HepG2 (cell line): ENCODE results near the gene RPS19. TPM values are rescaled to one million over a fixed set of nuclear protein-coding genes. Genes with fewer than 3 reads are reported as not detected.

ENCODE experiments used
- AFF4 ChIP-seq: sonication (generic); formaldehyde crosslinking; IDR thresholded peaks from 2 replicates; pipeline ENCODE4 v1.4.0; 2020; ENCODE audit warnings: missing genetic modification reagents
- CHD4 ChIP-seq: fragments of 200-600 bp; sonication (generic); IDR thresholded peaks from 2 replicates; pipeline ENCODE4 v1.7.0; 2017; ENCODE audit warnings: mild to moderate bottlenecking, low read length, borderline replicate concordance
- GTF2F1 ChIP-seq: fragments of 150-350 bp; IDR thresholded peaks from 2 replicates; pipeline ENCODE4 v1.6.1; 2014; ENCODE audit warnings: low read length
- HOXA9 ChIP-seq: sonication (generic); formaldehyde crosslinking; IDR thresholded peaks from 2 replicates; pipeline ENCODE4 v1.8.1; 2022; ENCODE audit warnings: missing genetic modification reagents, mild to moderate bottlenecking, moderate library complexity, borderline replicate concordance
- MAX ChIP-seq: IDR thresholded peaks from 2 replicates; pipeline ENCODE4 v1.6.1; 2012; ENCODE audit warnings: inconsistent platforms
- MEIS2 ChIP-seq: sonication (generic); formaldehyde crosslinking; IDR thresholded peaks from 2 replicates; pipeline ENCODE4 v1.9.0; 2021; ENCODE audit warnings: mild to moderate bottlenecking, missing genetic modification reagents
- PREB ChIP-seq: sonication (generic); formaldehyde crosslinking; IDR thresholded peaks from 2 replicates; pipeline ENCODE4 v1.4.0; 2020; ENCODE audit warnings: missing genetic modification reagents
- RBFOX2 ChIP-seq: fragments of 200-400 bp; formaldehyde crosslinking; IDR thresholded peaks from 2 replicates; pipeline ENCODE4 v1.6.1; 2017; ENCODE audit warnings: low read depth, mild to moderate bottlenecking, low read length
- RORA ChIP-seq: sonication (generic); formaldehyde crosslinking; IDR thresholded peaks from 2 replicates; pipeline ENCODE4 v1.5.0; 2020; ENCODE audit warnings: mild to moderate bottlenecking, missing genetic modification reagents, moderate library complexity
- ZBTB14 ChIP-seq: sonication (generic); formaldehyde crosslinking; IDR thresholded peaks from 2 replicates; pipeline ENCODE4 v1.4.0; 2020; ENCODE audit warnings: missing genetic modification reagents
- ZBTB26 ChIP-seq: IDR thresholded peaks from 2 replicates; pipeline ENCODE4 v1.6.1; 2016; ENCODE audit warnings: missing compliant biosample characterization, missing genetic modification reagents, borderline replicate concordance
- ZIK1 ChIP-seq: sonication (generic); formaldehyde crosslinking; IDR thresholded peaks from 2 replicates; pipeline ENCODE4 v1.5.0; 2020; ENCODE audit warnings: mild to moderate bottlenecking, low read depth, missing genetic modification reagents, borderline replicate concordance
- ZNF136 ChIP-seq: sonication (generic); formaldehyde crosslinking; IDR thresholded peaks from 2 replicates; pipeline ENCODE4 v1.8.1; 2022; ENCODE audit warnings: low read depth, mild to moderate bottlenecking, moderate library complexity, missing genetic modification reagents
- ZNF275 ChIP-seq: sonication (generic); formaldehyde crosslinking; IDR thresholded peaks from 2 replicates; pipeline ENCODE4 v1.8.0; 2022; ENCODE audit warnings: missing genetic modification reagents, mild to moderate bottlenecking, inconsistent platforms, borderline replicate concordance
- ZSCAN22 ChIP-seq: sonication (generic); formaldehyde crosslinking; IDR thresholded peaks from 2 replicates; pipeline ENCODE4 v1.4.0; 2020; ENCODE audit warnings: mild to moderate bottlenecking, missing genetic modification reagents
- ZUFSP ChIP-seq: sonication (generic); formaldehyde crosslinking; IDR thresholded peaks from 2 replicates; pipeline ENCODE4 v1.9.0; 2021; ENCODE audit warnings: missing genetic modification reagents, mild to moderate bottlenecking, borderline replicate concordance
- polyA plus RNA-seq, 8 experiments: library from polyadenylated mRNA; depleted of rRNA in 3 of 8; stranded (reverse) in 7 of 8; unstranded in 1 of 8; fragments of >200 nt; fragmentation: Illumina TruSeq in 4 of 8; extraction: Trizol in 4 of 8; gene quantifications; 2 replicates each; pipeline versions ENCODE4 v1.2.1 to v1.2.3, GENCODE V29; 2011 to 2016; ENCODE audit warnings: low read depth in 4 of 8, missing spikeins in 1 of 8, mixed read lengths in 1 of 8; ENCODE audit not compliant: insufficient read depth in 1 of 8
- total RNA-seq, 5 experiments: library from RNA; depleted of rRNA; stranded (reverse); fragments of >200 nt; fragmentation: Illumina TruSeq; extraction: Trizol; gene quantifications; 2 replicates each; pipeline ENCODE4 v1.2.3, GENCODE V29; 2016; ENCODE audit warnings: low read depth in 1 of 5

The RPS19 gene
- total and polyA plus RNA-seq, 2 of the 13 experiments (the other 11 are each of a cell fraction or from before 2014, with no cell fraction given) = 1,983 to 4,758 TPM

GRCh38 chr19:41860419-41861115 lies 512 bp downstream of the RPS19 start (continued):
- TF ChIP-seq RORA (CRISPR knock-in tag) = no peak
- no peak for TF ChIP-seq ZNF275 (CRISPR knock-in tag)
- TF ChIP-seq AFF4 (CRISPR knock-in tag) = no peak
- no peak for TF ChIP-seq ZBTB26
- TF ChIP-seq HOXA9 (CRISPR knock-in tag) = no peak
- no peak for TF ChIP-seq MEIS2 (CRISPR knock-in tag)
- no peak for TF ChIP-seq CHD4
- TF ChIP-seq ZIK1 (CRISPR knock-in tag) = no peak
- TF ChIP-seq ZNF136 (CRISPR knock-in tag) = no peak
- peak; percentile 64 for TF ChIP-seq RBFOX2
- no peak for TF ChIP-seq PREB (CRISPR knock-in tag)
- no peak for TF ChIP-seq ZUFSP
- TF ChIP-seq ZSCAN22 (CRISPR knock-in tag) = 0 out of 2 replicates have a peak, but pooled peaks have one; percentile 17
- no peak for TF ChIP-seq MAX
- TF ChIP-seq GTF2F1 = no peak
- no peak for TF ChIP-seq ZBTB14
